ENCODE data around the gene ESPN. TPM values are rescaled to one million over a fixed set of nuclear protein-coding genes. Genes with fewer than 3 reads are reported as not detected.

The ESPN gene
- total RNA-seq, 1 donor from 2014 or later: 14.4 TPM

- DNase-seq (ENCODE audit: low spot score) (no peak), ATAC-seq (no peak)
- intact Hi-C loops (cut with DNase I): no loop called here
These were observed 46.8 kb downstream of the ESPN start for GRCh38 chr1:6471086-6471969.

DNA sequence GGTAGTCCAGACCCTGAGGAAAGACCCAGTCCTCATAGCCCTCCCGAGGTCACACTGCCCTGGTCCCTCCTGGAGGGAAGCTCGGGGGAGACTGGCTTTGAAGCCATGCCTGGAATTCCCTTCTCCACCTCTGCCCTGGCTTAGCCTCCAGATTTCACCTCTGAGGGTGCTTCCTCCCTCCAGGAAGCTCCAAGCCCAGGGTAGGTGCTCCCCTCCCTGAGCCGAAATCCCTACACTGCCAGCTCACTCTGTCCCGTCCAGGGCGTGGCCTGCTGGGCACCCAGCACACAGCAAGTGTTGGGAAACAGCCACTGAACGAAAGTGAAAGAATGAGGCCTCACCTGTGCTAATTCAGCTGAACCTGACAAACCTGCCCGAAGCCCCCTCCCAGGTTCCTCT lies 47.4 kb downstream of the ESPN start:
- no peak for DNase-seq (ENCODE audit: low spot score)
- no peak for ATAC-seq
- intact Hi-C loops (cut with DNase I): no loop called here

DNA sequence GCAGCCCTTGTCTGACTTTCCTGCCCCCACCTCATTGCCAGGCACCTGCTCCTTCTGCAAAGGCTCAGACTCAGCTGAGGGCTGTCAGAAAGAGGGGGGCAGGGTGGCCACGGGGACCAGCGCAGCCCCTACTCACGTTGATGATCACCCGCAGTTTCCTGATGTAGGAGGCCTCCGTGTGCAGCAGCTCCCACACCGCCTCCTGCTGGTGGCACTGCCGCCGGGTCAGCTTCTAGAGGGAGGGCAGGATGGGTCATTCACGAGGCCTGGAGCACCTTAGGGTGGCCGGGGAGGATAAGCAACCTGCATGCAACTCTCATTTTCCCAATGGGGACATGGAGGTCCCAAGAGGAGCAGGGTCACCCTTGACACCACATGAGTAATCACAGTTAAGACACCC lies 47.8 kb downstream of the ESPN start:
- intact Hi-C loops (cut with DNase I): no loop called here
- DNase-seq (ENCODE audit: low spot score): no peak

DNA sequence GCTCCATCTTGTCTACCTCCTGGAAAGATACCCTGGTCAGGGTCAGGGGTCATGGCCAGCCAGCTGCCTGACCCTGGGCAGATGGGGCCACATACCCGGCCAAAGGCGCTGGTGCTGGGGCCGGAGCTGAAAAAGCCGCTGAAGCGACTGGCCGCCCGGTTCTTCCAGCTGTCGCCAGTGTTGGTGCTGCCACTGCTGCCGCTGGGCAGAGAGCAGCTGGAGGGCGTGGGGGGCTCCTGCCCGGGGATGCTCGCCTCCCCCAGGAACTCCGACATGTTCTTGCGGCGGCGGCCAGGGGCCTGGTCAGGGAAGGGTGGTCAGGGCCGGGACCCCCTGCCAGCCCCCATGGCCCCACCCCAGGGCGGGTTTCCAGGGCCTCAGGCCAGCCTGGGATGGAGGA lies 48.6 kb downstream of the ESPN start:
- ATAC-seq (no peak), DNase-seq (ENCODE audit: low spot score) (no peak)
- intact Hi-C loops (cut with DNase I): no loop called here

More for the DNA sequence above, 47.8 kb downstream of the ESPN start:
- ATAC-seq: no peak

DNA sequence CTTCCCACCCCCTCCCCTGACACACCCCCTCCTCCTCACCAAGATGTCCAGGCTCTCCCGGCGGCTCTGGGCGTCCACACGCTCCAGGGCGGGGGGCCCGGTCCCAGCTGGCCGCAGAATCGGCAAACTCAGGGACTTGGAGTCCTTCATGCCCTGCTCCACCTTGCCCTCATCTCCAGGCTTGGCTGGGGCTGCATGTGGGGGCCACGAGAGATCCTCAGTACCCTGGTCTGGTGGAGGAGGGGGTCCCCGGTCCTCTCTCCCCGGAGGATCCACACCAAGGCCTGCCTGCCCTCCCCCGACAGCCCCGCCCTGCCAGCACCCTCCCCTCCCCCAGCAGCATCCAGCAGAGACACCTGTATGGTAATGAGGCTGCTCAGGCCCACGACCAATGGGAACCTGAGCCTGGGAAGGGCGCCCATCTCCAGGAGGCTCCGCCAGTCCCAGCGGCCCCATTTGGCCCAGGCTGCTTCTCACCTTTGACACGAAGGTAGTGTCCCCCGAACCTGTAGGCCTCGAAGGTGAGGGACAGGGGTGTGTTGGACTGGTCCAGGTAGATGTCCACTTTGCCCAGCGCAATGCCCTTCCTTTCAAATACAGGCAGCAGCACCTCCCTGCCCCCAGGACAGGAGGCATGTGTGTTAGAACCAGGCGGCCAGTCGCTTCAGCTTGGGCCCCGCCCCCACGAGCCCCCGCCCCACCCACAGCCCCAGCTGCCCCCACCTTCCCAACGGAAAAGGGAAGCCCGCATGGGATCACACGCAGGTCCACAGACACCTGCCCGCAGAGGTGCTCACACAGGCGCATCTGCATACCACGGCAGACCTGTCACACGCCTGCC lies 49.6 kb downstream of the ESPN start:
- DNase-seq (ENCODE audit: low spot score) (no peak), ATAC-seq (no peak)
- intact Hi-C loops (cut with DNase I): no loop called here

DNA sequence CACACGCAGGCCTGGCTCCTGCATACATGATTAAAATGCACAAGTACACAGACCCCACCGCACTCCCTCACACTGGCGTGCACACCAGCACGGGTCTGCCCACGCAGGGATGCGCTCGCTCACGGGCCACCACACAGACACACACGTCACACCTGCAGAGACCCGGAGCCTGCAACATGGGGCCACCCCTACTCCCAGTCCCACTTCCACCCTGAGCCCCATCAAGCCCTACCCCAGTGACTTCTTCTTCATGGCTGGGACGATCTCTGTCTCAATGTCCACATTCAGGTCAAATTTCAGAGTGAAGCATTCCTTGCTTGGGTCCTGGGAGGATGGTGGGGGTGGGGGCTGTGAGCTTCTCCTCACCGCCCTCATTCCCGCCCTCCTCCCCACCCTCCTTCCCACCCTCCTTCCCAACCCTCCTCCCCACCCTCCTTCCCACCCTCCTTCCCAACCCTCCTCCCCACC lies 50.3 kb downstream of the ESPN start:
- DNase-seq (ENCODE audit: low spot score): no peak
- intact Hi-C loops (cut with DNase I): no loop called here
- no peak for ATAC-seq

DNA sequence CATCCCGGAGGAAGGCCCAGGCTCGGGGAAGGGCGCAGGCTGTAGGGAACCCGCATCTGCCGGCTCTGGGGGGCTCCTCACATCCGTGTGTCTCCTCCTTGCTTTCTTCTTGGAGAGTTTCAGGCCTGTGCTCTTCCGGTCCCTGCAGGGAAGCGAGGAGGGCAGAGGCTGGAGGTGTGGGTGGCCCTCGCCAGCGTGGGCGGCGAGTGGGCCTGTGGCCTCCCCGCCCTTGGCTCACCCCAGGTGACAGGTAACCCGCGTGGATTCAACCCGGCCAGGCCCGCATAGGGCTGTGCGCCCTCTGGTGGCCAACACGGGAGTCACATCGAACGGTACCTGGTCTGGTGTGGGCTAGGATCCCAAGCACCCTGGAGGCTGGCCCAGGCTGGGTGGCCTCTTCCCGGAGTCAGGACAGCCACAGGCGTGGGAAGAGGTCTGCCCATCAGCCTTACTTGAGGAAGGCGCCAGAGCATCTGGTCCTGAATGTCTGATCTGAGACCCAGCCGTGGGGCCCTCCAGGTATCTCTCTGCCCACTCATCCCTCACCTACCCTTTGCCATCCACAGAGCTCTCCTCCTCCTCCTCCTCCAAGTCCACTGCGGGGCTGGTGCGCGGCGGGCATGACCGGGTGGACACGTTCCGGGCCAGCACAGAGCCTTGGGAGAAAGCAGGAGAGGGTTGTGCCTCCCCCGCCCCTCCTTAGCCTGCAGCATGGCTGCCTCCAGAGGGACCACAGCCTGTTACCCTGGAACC lies 51.0 kb downstream of the ESPN start:
- DNase-seq (ENCODE audit: low spot score) (peak; percentile 76), ATAC-seq (peak; percentile 69)
- intact Hi-C loops (cut with DNase I): loop anchor here (2.0 kb wide), 1 partner anchor 53 kb away; no protein-coding TSS in a partner anchor

- intact Hi-C loops (cut with DNase I): loop anchor here (2.0 kb wide), 1 partner anchor 52 kb away; no protein-coding TSS in a partner anchor
- ATAC-seq: no peak
- no peak for DNase-seq (ENCODE audit: low spot score)
These were observed 51.9 kb downstream of the ESPN start for GRCh38 chr1:6476483-6476882.

DNA sequence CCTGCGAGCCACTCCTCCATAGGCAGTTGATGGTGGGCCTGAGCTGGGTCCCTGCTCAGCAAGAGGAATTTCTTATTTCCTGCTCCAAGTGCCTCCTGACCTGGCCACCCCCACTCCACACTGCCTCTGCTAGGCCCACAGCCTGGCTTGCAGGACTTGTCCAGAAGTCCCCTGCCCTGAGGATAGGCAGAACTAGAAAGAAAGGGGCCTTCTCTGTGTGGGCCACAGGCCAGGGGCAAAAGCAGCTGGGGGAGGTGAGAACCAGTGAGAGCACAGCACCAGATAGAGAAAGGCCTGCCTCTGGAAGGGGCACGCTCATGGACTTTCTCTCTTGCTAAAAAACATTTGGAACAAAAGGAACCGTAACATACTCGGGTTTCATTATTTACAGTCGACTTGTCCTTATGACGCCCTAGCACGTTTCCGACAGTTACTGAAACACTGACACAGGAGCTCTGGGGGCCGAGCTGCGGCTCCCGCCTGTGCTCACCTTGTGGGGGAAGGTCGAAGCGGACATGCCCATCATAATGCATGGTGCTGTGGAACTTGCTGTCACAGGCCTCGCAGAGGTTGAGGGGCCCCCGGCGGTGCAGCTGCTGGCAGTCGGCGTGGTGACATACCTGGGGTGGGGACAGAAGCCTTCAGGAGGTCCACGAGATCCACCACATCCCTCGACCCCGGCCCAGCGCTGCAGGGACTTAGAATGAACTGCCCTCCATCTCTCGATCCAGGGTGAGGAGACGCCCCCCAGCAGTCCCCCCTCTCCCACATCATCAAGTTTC lies 52.7 kb downstream of the ESPN start:
- intact Hi-C loops (cut with DNase I): loop anchor here (2.0 kb wide), 1 partner anchor 52 kb away; no protein-coding TSS in a partner anchor
- ATAC-seq (no peak), DNase-seq (ENCODE audit: low spot score) (no peak)

- no peak for DNase-seq (ENCODE audit: low spot score)
- intact Hi-C loops (cut with DNase I): no loop called here
- no peak for ATAC-seq
These were observed 57.2 kb downstream of the ESPN start for GRCh38 chr1:6481820-6482219.

DNA sequence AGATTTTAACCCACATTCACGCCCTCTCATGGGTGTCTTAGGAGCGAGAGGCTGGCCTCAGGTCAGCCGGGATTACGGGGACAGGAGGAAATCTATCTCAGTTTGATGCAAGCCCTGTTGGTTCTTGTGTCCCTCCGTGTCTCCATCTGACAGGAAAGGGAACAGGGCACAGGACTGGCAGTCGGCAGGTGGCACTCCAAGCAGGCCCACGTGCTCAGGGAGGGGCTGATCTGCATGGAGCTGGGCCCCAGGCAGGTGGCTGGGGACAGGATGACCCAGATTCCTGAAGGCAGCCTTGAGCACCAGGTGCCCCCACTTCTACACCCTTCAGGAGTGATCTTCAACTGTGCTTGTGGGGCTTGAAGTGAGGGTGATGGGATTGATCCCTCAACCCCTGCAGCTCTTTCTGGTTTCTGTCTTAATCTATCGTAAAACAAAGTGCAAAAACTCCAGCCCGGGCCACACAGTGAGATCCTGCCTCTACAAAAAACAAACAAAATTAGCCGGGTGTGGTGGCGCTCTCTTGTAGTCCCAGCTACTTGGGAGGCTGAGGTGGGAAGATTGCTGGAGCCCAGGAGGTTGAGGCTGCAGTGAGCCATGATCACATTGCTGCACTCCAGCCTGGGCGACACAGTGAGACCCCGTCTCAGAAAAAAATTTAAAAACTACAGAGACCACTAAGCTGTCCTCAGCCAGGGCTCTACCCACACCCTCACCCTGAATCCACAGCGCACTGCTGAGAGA lies 58.6 kb downstream of the ESPN start:
- intact Hi-C loops (cut with DNase I): no loop called here
- ATAC-seq (no peak), DNase-seq (ENCODE audit: low spot score) (no peak)

GRCh38 chr1:6483761-6484117 lies 59.2 kb downstream of the ESPN start:
- intact Hi-C loops (cut with DNase I): no loop called here
- DNase-seq (ENCODE audit: low spot score) (no peak), ATAC-seq (no peak)

- ATAC-seq (no peak), DNase-seq (ENCODE audit: low spot score) (no peak)
- intact Hi-C loops (cut with DNase I): no loop called here
These were observed 60.2 kb downstream of the ESPN start for GRCh38 chr1:6484826-6485167.

- DNase-seq (ENCODE audit: low spot score) (no peak), ATAC-seq (no peak)
- intact Hi-C loops (cut with DNase I): no loop called here
These were observed 60.9 kb downstream of the ESPN start for GRCh38 chr1:6485168-6486101.

DNA sequence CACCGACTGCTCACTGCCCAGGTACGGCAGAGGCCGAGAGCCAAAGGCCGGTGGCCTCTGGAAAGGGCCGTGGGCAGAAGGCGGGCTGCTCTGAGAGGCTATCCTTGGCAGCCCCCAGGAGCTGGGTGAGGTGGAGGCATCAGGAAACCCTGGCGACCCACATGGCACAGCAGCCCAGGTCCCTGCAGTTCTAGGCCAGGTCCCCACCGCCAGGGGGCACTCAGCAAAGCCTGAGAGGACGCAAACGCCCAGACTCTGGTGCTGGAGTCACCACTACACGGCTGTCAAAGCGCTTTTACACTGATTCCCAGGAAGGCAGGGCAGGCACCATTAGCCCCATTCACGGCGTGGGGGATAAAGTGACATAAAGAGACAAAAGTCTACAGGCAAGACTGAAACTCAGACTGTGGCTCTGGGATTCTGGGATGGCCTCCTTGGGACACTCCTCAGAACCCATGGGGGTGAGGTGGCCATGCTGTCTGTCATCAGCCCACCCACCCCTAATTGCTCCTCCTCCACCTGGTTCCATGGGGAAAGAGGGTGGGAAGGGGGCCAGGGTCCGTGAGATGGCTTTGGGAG lies 61.9 kb downstream of the ESPN start:
- peak; percentile 75 for ATAC-seq
- intact Hi-C loops (cut with DNase I): no loop called here
- DNase-seq (ENCODE audit: low spot score): peak; percentile 90

DNA sequence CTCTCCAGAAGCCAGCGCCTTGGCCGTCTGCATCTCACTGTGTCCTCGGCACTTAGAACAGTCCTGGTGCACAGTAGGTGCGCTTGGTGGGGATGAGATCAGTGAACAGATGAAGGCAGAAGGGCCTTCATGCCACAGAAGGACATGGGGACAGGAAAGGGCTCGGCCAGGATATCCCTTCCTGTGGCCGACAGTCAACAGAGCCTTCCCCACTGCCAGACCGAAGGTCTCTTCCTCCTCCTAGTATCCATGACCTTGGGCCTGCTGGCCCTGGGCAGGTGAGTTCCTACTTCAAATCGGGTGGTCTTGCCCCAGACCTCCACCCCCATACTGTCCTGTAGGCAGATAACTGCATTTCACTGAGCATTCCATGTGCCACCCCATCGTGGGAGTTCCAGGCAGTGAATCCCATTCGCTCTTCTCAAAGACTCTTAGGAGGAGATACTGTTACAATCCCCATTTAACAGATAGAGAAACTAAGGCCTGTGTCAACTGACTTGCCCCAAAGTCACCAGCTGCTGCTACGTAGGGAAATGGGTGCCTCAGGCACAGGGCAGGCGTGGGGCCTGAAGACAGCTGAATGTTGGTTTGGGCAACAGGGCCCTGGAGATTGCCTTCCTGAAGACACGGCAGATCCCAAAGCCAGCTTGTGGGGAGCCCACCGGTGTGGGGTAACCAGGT lies 63.4 kb downstream of the ESPN start:
- DNase-seq (ENCODE audit: low spot score) (no peak), ATAC-seq (no peak)
- intact Hi-C loops (cut with DNase I): no loop called here

All from sciatic nerve (tissue), 2 donors.